Hematopoietic multipotent progenitor cell treated with erythropoietin and hydrocortisone succinate and interleukin-3 and kit ligand, for 4 days (in vitro differentiated cells): ENCODE data around the gene RANGRF.
"Not testable (repeated sequence)": the region's sequence is repeated elsewhere in the genome, so short reads cannot be mapped to it uniquely, and the experiment has no call there.

Experiments used
- DNase-seq: peaks from one replicate; pipeline ENCODE4 v3.0.0-alpha.2; 2015

The RANGRF gene, protein sequence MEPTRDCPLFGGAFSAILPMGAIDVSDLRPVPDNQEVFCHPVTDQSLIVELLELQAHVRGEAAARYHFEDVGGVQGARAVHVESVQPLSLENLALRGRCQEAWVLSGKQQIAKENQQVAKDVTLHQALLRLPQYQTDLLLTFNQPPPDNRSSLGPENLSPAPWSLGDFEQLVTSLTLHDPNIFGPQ

DNA sequence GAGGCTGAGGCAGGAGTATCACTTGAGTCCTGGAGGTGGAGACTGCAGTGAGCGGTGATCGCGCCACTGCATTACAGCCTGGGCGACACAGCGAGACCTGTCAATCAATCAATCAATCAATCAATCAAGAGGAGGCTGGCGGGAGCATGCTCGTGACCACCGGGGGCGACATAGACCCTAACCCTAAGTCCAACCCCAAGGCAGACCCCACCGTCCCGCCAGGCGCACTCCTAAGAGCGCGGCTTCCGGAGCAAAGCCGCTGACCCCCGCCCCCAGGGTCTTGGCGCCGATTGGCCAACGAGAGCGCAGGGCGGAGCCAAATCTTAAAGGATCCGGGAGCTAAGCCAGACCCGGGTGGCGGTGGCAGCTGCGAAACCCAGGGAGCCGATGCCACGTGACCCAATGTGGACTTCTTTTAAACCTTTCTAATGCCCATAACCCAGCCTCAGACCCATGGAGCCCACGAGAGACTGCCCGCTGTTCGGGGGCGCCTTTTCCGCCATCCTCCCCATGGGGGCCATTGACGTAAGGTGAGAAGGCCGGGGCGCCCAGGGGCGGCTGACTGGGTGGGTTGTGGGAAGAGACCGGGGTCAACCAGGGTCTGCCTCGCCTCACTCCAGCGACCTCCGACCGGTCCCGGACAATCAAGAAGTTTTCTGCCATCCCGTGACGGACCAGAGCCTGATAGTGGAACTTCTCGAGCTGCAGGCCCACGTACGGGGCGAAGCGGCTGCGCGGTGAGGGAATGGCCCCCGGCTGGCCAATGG, at the start of gene RANGRF:
Gene RANGRF, plus strand, starts transcription at position 335 of the 767 bp plus-strand sequence. Its CDS starts 119 bp downstream, at position 454.
- DNase-seq, result peak; percentile 97

DNA sequence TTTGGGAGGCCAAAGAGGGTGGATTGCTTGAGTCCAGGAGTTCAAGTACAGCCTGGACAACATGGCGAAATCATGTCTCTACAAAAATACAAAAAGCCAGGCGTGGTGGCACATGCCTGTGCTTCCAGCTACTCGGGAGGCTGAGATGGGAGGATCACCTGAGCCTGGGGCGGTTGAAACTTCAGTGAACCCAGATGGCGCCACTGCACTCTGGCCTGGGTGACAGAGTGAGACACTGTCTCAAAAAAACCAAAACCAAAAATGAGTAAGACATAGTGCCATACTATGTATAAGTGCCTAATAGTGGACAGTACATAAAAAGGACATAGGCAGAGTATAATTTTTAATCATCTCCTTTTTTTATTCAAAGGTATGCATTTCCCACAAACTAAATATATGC, 44.6 kb upstream of the RANGRF start:
- DNase-seq, result peak; percentile 35

- DNase-seq, result no peak
Measured at GRCh38 chr17:8244768-8245167, 43.7 kb upstream of the RANGRF start.

DNA sequence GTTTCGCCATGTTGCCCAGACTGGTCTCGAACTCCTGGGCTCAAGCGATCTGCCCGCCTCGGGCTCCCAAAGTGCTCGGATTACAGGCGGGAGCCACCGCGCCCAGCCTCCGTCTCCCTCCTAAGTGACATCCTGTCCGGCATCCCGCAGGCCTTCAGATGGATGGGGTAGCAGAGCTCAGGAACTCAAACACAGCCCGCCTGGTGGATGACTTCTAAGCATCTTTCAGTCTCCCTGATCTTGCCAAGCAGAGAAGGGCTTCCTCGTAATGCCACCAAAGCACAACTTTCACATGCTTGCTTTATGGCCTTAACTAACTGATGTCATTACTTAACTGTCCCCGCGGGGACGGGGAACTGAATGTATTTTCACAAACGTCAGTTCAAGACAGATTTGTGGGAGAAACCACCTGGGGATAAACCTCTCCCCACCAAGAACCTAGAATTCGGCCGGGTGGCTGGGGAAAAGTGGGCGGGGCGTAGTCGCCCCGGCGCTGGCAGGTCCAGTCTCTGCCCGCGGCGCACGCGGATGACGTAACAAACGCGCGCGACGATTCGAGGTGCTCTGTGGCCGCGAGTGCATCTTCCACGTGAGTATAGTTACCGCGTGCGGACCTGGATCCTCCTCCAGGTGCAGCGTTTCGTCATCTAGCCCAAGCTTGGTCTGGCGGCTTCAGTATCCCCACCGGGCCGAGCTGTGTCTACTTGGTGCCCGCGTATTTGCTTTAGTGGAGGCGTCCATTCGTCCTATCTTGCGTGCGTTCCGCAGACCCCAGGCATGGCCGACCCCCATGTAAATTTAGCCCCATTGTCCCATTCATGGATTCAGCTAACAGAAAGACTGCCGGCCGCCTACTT, 39.5 kb upstream of the RANGRF start, which contains the start of gene PFAS:
Gene PFAS, plus strand, starts transcription at position 539 of the 857 bp plus-strand sequence. CDS start 4,649 bp downstream, outside the sequence.
- DNase-seq, result peak; percentile 97

- DNase-seq, result peak; percentile 52
Measured at GRCh38 chr17:8249621-8250500, 38.6 kb upstream of the RANGRF start.

GRCh38 chr17:8251411-8251810, 37.1 kb upstream of the RANGRF start:
- not testable (repeated sequence) for DNase-seq

- DNase-seq, result peak; percentile 25
Measured at GRCh38 chr17:8253801-8254200, 34.7 kb upstream of the RANGRF start.

DNA sequence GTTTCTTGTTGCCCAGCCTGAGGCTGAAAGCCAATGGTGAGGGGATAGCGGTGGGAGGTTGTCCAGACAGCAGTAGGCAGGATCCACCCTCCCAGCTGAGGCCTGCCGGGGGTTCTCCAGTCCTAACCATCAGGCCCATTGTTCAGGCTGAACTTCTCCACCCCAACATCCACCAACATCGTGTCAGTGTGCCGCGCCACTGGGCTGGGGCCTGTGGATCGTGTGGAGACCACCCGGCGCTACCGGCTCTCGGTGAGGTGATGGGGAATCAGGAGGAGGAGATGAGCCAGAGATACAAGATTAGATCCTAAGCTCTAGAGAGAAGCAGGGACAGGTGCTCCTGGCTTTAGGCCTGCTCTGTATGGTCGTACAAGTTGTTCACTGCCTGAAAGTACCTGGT, 33.6 kb upstream of the RANGRF start:
- no peak for DNase-seq

GRCh38 chr17:8255499-8255898, 33.0 kb upstream of the RANGRF start:
- peak; percentile 18 for DNase-seq

DNA sequence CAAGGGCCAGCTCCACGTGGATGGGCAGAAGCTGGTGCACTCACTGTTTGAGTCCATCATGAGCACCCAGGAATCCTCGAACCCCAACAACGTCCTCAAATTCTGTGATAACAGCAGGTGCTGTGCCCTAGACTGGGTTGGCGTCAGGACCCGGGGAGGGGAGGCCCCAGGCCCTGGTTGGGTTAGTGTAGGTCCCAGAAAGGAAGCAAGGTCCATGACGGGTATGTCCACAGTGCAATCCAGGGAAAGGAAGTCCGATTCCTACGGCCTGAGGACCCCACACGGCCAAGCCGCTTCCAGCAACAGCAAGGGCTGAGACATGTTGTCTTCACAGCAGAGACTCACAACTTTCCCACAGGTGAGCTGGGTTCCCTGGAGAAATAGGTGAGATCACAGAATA, 32.2 kb upstream of the RANGRF start:
- DNase-seq, result no peak

GRCh38 chr17:8256691-8257090, 31.8 kb upstream of the RANGRF start:
- DNase-seq, result no peak

- no peak for DNase-seq
Measured at GRCh38 chr17:8257801-8258200, 30.7 kb upstream of the RANGRF start.

DNA sequence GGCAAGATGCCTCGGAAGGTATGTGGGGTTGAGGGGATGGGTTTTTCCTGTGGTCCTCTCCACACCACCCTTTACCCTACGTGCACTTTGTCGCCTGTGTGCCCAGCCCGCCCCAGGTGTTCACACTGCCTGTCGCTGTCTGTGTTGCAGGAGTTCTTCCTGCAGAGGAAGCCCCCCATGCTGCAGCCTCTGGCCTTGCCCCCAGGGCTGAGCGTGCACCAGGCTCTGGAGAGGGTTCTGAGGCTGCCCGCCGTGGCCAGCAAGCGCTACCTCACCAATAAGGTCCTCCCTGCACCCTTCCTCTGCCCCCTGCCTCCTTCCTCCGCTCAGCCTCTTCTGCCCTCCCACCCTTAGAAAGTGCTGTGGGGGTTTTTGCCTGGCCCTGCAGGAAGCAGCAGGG, 24.1 kb upstream of the RANGRF start:
- no peak for DNase-seq

- DNase-seq, result no peak
Measured at GRCh38 chr17:8264836-8265542, 23.5 kb upstream of the RANGRF start.

GRCh38 chr17:8266648-8267479, 21.6 kb upstream of the RANGRF start:
- no peak for DNase-seq

GRCh38 chr17:8267480-8268147, 20.9 kb upstream of the RANGRF start:
- no peak for DNase-seq

- DNase-seq, result no peak
Measured at GRCh38 chr17:8268550-8269298, 19.7 kb upstream of the RANGRF start.

DNA sequence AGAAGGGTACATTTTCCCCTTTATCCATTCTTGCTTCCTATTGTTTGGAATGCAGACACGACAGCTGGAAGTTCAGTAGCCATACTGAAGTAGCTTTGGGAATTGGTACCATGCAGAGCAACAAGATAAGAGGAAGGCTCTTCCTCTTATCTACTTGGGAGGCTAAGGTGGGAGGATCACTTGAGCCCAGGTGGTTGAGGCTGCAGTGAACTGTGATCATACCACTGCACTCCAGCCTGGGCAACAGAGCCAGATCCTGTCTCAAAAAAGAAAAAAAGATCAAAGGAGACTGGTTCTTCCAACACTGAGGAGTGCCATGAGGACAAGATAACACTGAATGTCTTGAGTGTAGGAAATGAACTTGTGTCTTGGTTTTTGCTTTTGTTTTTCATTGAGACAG, 16.0 kb upstream of the RANGRF start:
- no peak for DNase-seq

DNA sequence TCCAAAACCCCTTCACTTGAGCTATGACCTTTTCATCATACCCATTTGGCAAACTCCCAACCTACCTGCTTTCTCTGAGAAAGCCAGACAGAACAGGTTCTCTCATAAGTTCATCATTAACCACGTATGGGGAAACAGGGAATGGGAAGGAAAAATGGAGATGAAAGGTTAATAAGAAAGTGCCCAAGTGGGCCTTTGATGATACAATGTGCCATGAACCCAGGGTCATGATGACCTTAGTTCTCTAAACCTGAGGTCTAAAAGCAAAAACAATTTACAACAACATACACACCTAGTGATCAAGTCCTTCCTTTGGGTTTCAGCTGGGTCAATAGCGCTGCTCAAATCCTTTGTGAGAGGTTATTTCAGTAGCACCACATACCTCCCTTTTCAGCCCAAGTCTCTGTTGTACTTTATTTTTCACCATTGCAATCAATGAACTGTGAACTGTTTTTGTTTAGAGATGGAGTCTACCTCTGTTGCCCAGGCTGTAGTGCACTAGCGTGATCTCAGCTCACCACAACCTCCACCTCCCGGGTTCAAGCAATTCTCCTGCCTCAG, 14.5 kb upstream of the RANGRF start:
- DNase-seq, result no peak
